ENCODE results near the gene SPG7. TPM values are rescaled to one million over a fixed set of nuclear protein-coding genes. Genes with fewer than 3 reads are reported as not detected.
"Not testable (repeated sequence)": the region's sequence is repeated elsewhere in the genome, so short reads cannot be mapped to it uniquely, and the experiment has no call there.

SPG7 gene
- total RNA-seq = 83.3 TPM

- H3K27me3 ChIP-seq (ENCODE audit: insufficient read depth, low read length) = no peaks in the 10 kb centered on the region
- H3K9me3 ChIP-seq (ENCODE audit: low read depth, low read length) = no peaks in the 10 kb centered on the region
- peaks cover 46% of the 10 kb centered on the region for H3K4me1 ChIP-seq (ENCODE audit: insufficient read depth, low read length)
- H3K4me3 ChIP-seq (ENCODE audit: low read length) = peak within 1 kb of the TSS; percentile 82
Measured at GRCh38 chr16:89507834-89508590, at the start of gene SPG7. Gene SPG7, plus strand, starts transcription at chr16:89508403. Its CDS starts 15 bp downstream, at chr16:89508418.

DNA sequence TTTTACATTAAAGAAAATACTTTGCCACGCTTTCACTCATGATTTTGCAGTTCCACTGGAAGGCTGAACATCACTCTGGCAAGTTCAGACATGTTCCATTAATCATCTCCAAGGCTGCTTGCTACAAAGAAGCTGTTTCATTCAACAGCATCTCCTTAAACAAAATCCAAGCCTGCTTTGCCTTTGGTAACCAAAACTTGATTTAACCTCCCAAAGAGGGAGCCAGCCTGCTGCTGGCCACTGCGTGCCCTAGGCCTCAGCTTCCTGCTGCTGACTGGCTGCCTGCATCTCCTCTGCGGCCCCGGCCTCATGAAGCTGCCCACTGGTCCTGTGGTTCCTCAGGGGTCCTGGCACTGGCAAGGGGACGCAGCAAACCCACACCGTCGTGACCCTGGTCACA lies 49.7 kb upstream of the SPG7 start:
- H3K9me3 ChIP-seq (ENCODE audit: low read depth, low read length) = no peaks in the 10 kb centered on the region
- H3K4me3 ChIP-seq (ENCODE audit: low read length) = no peak overlapping the region
- H3K4me1 ChIP-seq (ENCODE audit: insufficient read depth, low read length) = peaks cover 40% of the 10 kb centered on the region
- no peaks in the 10 kb centered on the region for H3K27me3 ChIP-seq (ENCODE audit: insufficient read depth, low read length)

DNA sequence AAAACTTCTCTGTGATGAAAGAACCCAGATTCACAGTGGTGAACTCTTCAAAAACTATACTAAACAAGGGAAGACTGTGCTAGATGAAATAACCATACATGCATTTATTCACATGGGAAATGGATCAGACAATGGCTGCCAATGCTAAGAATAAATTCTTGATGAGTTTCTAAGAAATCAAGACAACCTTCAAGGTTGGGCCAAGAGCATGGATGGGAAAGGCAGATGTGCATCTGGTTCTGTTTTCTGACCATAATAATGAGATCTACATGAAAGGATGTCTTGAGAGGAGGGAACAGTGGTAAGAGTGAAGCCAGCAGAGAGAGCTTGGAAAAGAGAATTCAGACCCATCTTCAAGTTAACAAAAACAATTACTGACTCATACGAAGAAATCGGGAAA lies 49.2 kb upstream of the SPG7 start:
- H3K27me3 ChIP-seq (ENCODE audit: insufficient read depth, low read length) = no peaks in the 10 kb centered on the region
- H3K9me3 ChIP-seq (ENCODE audit: low read depth, low read length) = no peaks in the 10 kb centered on the region
- no peak overlapping the region for H3K4me3 ChIP-seq (ENCODE audit: low read length)
- peaks cover 35% of the 10 kb centered on the region for H3K4me1 ChIP-seq (ENCODE audit: insufficient read depth, low read length)

- no peak overlapping the region for H3K4me3 ChIP-seq (ENCODE audit: low read length)
- H3K9me3 ChIP-seq (ENCODE audit: low read depth, low read length) = no peaks in the 10 kb centered on the region
- H3K27me3 ChIP-seq (ENCODE audit: insufficient read depth, low read length) = no peaks in the 10 kb centered on the region
- H3K4me1 ChIP-seq (ENCODE audit: insufficient read depth, low read length) = peaks cover 20% of the 10 kb centered on the region
Measured at GRCh38 chr16:89460556-89460955, 47.6 kb upstream of the SPG7 start.

DNA sequence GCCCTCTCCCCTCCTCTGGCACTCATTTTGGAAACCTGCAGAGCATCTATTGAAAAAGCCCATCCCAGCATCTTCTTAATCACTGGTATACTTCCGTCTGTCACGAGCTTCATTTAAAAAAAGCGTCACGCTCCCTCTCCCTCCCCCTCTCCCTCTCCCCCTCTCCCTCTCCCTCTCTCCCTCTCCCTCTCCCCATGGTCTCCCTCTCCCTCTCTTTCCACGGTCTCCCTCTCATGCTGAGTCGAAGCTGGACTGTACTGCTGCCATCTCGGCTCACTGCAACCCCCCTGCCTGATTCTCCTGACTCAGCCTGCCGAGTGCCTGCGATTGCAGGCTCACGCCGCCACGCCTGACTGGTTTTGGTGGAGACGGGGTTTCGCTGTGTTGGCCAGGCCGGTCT lies 46.3 kb upstream of the SPG7 start:
- H3K4me3 ChIP-seq (ENCODE audit: low read length); H3K9me3 ChIP-seq (ENCODE audit: low read depth, low read length); H3K27me3 ChIP-seq (ENCODE audit: insufficient read depth, low read length): not testable (repeated sequence)
- H3K4me1 ChIP-seq (ENCODE audit: insufficient read depth, low read length) = peaks cover 14% of the 10 kb centered on the region

DNA sequence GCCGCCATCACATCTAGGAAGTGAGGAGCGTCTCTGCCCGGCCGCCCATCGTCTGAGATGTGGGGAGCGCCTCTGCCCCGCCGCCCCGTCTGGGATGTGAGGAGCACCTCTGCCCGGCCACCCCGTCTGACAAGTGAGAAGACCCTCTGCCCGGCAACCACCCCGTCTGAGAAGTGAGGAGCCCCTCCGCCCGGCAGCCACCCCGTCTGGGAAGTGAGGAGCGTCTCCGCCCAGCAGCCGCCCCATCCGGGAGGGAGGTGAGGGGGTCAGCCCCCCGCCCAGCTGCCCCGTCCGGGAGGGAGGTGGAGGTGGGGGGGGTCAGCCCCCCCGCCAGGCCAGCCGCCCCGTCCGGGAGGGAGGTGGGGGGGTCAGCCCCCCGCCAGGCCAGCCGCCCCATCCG lies 45.6 kb upstream of the SPG7 start:
- H3K27me3 ChIP-seq (ENCODE audit: insufficient read depth, low read length); H3K9me3 ChIP-seq (ENCODE audit: low read depth, low read length); H3K4me3 ChIP-seq (ENCODE audit: low read length): not testable (repeated sequence)
- peaks cover 22% of the 10 kb centered on the region for H3K4me1 ChIP-seq (ENCODE audit: insufficient read depth, low read length)

- H3K4me3 ChIP-seq (ENCODE audit: low read length); H3K27me3 ChIP-seq (ENCODE audit: insufficient read depth, low read length); H3K9me3 ChIP-seq (ENCODE audit: low read depth, low read length): not testable (repeated sequence)
- H3K4me1 ChIP-seq (ENCODE audit: insufficient read depth, low read length) = peaks cover 29% of the 10 kb centered on the region
Measured at GRCh38 chr16:89463312-89463711, 44.9 kb upstream of the SPG7 start.

DNA sequence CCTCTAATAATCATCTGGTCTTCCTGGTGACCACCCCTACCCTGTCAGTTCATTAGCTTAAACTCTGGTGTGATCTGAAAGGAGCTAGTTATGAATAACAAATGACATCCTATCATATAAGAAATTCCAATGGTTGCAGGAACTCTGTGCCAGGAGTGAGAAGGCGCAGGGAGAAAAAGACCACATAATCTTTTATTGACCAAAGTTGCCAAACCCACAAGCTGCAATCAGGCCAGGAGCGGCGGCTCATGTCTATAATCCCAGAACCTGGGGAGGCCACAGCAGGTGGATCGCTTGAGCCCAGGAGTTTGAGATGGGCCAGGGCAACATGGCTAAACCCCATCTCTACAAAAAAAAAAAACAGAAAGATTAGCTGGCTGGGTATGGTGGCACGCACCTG lies 41.3 kb upstream of the SPG7 start:
- Histone ChIP-seq H3K9me3 (ENCODE audit: low read depth, low read length) (no peaks in the 10 kb centered on the region), H3K27me3 (ENCODE audit: insufficient read depth, low read length) (no peaks in the 10 kb centered on the region), H3K4me3 (ENCODE audit: low read length) (no peak overlapping the region), H3K4me1 (ENCODE audit: insufficient read depth, low read length) (peaks cover 47% of the 10 kb centered on the region)

- Histone ChIP-seq H3K9me3 (ENCODE audit: low read depth, low read length) (no peaks in the 10 kb centered on the region), H3K27me3 (ENCODE audit: insufficient read depth, low read length) (no peaks in the 10 kb centered on the region), H3K4me3 (ENCODE audit: low read length) (no peak overlapping the region), H3K4me1 (ENCODE audit: insufficient read depth, low read length) (peaks cover 52% of the 10 kb centered on the region)
Measured at GRCh38 chr16:89467382-89467781, 40.8 kb upstream of the SPG7 start.

- no peak overlapping the region for H3K4me3 ChIP-seq (ENCODE audit: low read length)
- no peaks in the 10 kb centered on the region for H3K9me3 ChIP-seq (ENCODE audit: low read depth, low read length)
- no peaks in the 10 kb centered on the region for H3K27me3 ChIP-seq (ENCODE audit: insufficient read depth, low read length)
- H3K4me1 ChIP-seq (ENCODE audit: insufficient read depth, low read length) = peaks cover 92% of the 10 kb centered on the region
Measured at GRCh38 chr16:89472711-89473075, 35.5 kb upstream of the SPG7 start.

DNA sequence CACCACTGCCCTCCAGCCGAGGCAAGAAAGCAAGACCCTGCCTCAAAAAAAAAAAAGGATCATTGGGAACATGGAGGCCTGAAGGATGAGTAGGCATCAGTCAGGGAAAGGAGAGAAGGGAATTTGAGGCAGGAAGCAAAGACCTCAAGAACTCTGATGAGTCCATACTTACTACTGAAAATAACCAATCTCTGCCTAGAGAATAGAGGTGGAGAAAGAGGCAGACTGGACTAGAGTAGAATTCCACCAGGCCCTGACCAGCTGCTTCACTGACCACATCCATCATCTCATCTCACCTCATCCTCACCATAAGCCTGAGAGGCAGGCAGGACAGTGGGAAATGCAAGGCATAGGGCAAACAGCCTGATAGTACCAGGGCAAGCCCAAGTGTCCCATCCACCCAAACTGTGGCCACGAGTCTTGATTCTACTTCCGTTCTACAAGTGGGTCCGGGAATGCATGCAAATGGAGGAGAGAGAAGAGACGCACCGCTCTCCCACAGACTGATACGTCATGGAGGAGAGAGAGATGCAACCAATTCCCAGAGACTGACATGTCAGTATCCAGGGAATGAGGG lies 35.0 kb upstream of the SPG7 start:
- Histone ChIP-seq H3K9me3 (ENCODE audit: low read depth, low read length) (no peaks in the 10 kb centered on the region), H3K4me1 (ENCODE audit: insufficient read depth, low read length) (peaks cover 92% of the 10 kb centered on the region), H3K27me3 (ENCODE audit: insufficient read depth, low read length) (no peaks in the 10 kb centered on the region), H3K4me3 (ENCODE audit: low read length) (no peak overlapping the region)

GRCh38 chr16:89473791-89474414 lies 34.3 kb upstream of the SPG7 start:
- Histone ChIP-seq H3K4me3 (ENCODE audit: low read length) (no peak overlapping the region), H3K27me3 (ENCODE audit: insufficient read depth, low read length) (no peaks in the 10 kb centered on the region), H3K4me1 (ENCODE audit: insufficient read depth, low read length) (peaks cover 93% of the 10 kb centered on the region), H3K9me3 (ENCODE audit: low read depth, low read length) (no peaks in the 10 kb centered on the region)

GRCh38 chr16:89475144-89475543 lies 33.1 kb upstream of the SPG7 start:
- H3K4me1 ChIP-seq (ENCODE audit: insufficient read depth, low read length) = peaks cover 97% of the 10 kb centered on the region
- H3K4me3 ChIP-seq (ENCODE audit: low read length) = no peak overlapping the region
- no peaks in the 10 kb centered on the region for H3K27me3 ChIP-seq (ENCODE audit: insufficient read depth, low read length)
- H3K9me3 ChIP-seq (ENCODE audit: low read depth, low read length) = no peaks in the 10 kb centered on the region

DNA sequence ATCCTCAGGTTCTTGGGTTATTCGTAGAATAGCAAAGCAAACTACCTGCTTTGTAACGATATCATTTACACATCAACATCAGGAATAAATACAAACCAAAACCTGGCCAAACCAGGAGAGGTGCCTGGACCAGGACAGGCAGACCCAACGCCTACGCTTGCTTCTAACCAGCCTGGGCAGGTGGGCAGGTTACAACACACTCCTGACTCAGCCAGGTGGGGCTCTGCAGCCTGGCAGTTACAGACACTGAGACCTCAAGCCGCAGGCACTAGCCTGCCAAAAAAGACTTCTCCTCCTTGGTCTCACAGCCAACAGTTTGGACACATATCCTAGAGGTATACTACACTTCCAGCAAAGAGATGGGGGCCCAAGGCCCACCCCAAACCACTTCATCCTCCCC lies 31.8 kb upstream of the SPG7 start:
- Histone ChIP-seq H3K4me3 (ENCODE audit: low read length) (no peak overlapping the region), H3K9me3 (ENCODE audit: low read depth, low read length) (no peaks in the 10 kb centered on the region), H3K27me3 (ENCODE audit: insufficient read depth, low read length) (no peaks in the 10 kb centered on the region), H3K4me1 (ENCODE audit: insufficient read depth, low read length) (peaks cover 97% of the 10 kb centered on the region)

GRCh38 chr16:89476811-89477261 lies 31.4 kb upstream of the SPG7 start:
- no peak overlapping the region for H3K4me3 ChIP-seq (ENCODE audit: low read length)
- H3K27me3 ChIP-seq (ENCODE audit: insufficient read depth, low read length) = no peaks in the 10 kb centered on the region
- H3K9me3 ChIP-seq (ENCODE audit: low read depth, low read length) = no peaks in the 10 kb centered on the region
- H3K4me1 ChIP-seq (ENCODE audit: insufficient read depth, low read length) = peaks cover 97% of the 10 kb centered on the region

All from mononuclear cell (primary cell).